ENCODE measurements around the gene ABCA12.

The ABCA12 gene

DNA sequence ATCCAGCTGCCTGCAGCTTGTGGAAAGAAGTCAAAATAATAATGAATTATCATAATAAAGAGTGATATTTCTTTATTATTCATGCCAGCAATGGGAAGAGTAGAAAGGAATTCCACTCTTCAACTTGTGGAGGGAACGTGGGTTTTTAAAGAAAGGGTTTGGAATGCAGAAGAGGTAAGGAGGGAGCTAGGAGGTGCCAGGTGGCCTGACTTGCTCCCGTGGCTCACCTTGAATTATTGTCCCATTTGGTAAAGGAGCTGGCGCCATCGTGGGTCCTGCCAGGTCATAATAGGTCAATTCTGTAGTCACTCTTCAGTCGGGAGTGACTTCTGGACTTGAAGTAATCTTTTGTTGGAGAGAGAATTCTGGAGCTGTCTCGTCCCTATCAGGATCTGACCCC lies 233.8 kb downstream of the ABCA12 start:
- Histone ChIP-seq H3K4me3 (replicated peaks; ENCODE audit: insufficient read depth, low read length) (no peak overlapping the region), H3K27me3 (ENCODE audit: insufficient read depth, poor library complexity, severe bottlenecking) (no peaks in the 10 kb centered on the region), H3K27ac (replicated peaks) (no peak overlapping the region)
- DNase-seq (ENCODE audit: low read depth in 1 of 2, low spot score in 1 of 2): no peak
- no peak for TF ChIP-seq GABPA (IDR thresholded peaks at IDR 0.05; ENCODE audit: low read depth)
- TF ChIP-seq, protein P1, sequence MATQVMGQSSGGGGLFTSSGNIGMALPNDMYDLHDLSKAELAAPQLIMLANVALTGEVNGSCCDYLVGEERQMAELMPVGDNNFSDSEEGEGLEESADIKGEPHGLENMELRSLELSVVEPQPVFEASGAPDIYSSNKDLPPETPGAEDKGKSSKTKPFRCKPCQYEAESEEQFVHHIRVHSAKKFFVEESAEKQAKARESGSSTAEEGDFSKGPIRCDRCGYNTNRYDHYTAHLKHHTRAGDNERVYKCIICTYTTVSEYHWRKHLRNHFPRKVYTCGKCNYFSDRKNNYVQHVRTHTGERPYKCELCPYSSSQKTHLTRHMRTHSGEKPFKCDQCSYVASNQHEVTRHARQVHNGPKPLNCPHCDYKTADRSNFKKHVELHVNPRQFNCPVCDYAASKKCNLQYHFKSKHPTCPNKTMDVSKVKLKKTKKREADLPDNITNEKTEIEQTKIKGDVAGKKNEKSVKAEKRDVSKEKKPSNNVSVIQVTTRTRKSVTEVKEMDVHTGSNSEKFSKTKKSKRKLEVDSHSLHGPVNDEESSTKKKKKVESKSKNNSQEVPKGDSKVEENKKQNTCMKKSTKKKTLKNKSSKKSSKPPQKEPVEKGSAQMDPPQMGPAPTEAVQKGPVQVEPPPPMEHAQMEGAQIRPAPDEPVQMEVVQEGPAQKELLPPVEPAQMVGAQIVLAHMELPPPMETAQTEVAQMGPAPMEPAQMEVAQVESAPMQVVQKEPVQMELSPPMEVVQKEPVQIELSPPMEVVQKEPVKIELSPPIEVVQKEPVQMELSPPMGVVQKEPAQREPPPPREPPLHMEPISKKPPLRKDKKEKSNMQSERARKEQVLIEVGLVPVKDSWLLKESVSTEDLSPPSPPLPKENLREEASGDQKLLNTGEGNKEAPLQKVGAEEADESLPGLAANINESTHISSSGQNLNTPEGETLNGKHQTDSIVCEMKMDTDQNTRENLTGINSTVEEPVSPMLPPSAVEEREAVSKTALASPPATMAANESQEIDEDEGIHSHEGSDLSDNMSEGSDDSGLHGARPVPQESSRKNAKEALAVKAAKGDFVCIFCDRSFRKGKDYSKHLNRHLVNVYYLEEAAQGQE (IDR thresholded peaks at IDR 0.05; ENCODE audit: insufficient replicate concordance, low read depth): no peak
- TF ChIP-seq, protein P2, sequence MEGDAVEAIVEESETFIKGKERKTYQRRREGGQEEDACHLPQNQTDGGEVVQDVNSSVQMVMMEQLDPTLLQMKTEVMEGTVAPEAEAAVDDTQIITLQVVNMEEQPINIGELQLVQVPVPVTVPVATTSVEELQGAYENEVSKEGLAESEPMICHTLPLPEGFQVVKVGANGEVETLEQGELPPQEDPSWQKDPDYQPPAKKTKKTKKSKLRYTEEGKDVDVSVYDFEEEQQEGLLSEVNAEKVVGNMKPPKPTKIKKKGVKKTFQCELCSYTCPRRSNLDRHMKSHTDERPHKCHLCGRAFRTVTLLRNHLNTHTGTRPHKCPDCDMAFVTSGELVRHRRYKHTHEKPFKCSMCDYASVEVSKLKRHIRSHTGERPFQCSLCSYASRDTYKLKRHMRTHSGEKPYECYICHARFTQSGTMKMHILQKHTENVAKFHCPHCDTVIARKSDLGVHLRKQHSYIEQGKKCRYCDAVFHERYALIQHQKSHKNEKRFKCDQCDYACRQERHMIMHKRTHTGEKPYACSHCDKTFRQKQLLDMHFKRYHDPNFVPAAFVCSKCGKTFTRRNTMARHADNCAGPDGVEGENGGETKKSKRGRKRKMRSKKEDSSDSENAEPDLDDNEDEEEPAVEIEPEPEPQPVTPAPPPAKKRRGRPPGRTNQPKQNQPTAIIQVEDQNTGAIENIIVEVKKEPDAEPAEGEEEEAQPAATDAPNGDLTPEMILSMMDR (IDR thresholded peaks at IDR 0.05; ENCODE audit: insufficient read depth, low read length): no peak
- TF ChIP-seq SPI1 (IDR thresholded peaks at IDR 0.05; ENCODE audit: borderline replicate concordance, low read depth): no peak
- no peak for TF ChIP-seq POLR2AphosphoS5 (IDR thresholded peaks at IDR 0.05; ENCODE audit: low read depth)

DNA sequence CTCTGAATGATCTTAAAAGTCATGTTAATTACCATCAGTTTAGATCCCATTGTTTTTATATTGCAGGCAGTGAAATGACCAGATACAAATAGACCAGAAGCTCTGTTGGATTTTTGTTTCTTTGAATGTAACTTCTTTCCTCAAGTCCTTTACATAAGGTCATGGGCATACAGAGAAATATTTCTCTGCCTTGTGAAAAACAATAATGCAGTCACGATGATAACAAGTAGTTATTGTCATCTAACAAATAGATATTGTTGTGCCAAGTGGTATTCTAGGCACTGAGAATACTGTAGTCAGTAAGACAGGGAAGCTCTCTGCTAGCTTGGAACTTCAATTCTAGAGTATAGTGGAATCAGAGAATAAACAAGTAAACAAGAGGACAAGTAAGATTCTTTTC lies 234.2 kb downstream of the ABCA12 start:
- no peak overlapping the region for H3K4me3 ChIP-seq (replicated peaks; ENCODE audit: insufficient read depth, low read length)
- no peak for DNase-seq (ENCODE audit: low read depth in 1 of 2, low spot score in 1 of 2)
- TF ChIP-seq, protein P2 (IDR thresholded peaks at IDR 0.05; ENCODE audit: insufficient read depth, low read length): no peak
- no peak for TF ChIP-seq SPI1 (IDR thresholded peaks at IDR 0.05; ENCODE audit: borderline replicate concordance, low read depth)
- TF ChIP-seq, protein P1 (IDR thresholded peaks at IDR 0.05; ENCODE audit: insufficient replicate concordance, low read depth): no peak
- no peak for TF ChIP-seq GABPA (IDR thresholded peaks at IDR 0.05; ENCODE audit: low read depth)
- no peak for TF ChIP-seq POLR2AphosphoS5 (IDR thresholded peaks at IDR 0.05; ENCODE audit: low read depth)
- no peak overlapping the region for H3K27ac ChIP-seq (replicated peaks)
- no peaks in the 10 kb centered on the region for H3K27me3 ChIP-seq (ENCODE audit: insufficient read depth, poor library complexity, severe bottlenecking)

DNA sequence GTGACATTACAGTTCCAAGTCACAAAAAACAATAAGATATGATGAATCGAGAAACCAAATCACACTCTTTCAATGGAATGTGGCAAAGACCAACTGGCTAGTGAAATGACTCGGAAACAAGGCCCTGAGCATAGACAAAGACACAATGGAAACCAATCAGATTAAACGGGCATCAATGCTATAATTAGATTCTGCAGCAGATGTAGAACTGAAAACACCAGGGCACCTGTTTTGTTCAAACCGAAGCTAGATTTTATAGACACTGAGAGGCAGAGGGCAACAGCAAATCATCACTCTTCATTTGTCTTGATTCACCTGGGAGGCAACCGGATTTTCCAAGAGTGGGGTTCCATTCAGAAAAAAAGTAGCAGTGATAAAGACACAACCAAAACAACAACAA lies 236.1 kb downstream of the ABCA12 start:
- TF ChIP-seq, protein P2 (IDR thresholded peaks at IDR 0.05; ENCODE audit: insufficient read depth, low read length): no peak
- no peak for TF ChIP-seq POLR2AphosphoS5 (IDR thresholded peaks at IDR 0.05; ENCODE audit: low read depth)
- no peak for TF ChIP-seq GABPA (IDR thresholded peaks at IDR 0.05; ENCODE audit: low read depth)
- TF ChIP-seq, protein P1 (IDR thresholded peaks at IDR 0.05; ENCODE audit: insufficient replicate concordance, low read depth): no peak
- no peak for TF ChIP-seq SPI1 (IDR thresholded peaks at IDR 0.05; ENCODE audit: borderline replicate concordance, low read depth)
- no peaks in the 10 kb centered on the region for H3K27me3 ChIP-seq (ENCODE audit: insufficient read depth, poor library complexity, severe bottlenecking)
- no peak for DNase-seq (ENCODE audit: low read depth in 1 of 2, low spot score in 1 of 2)
- H3K4me3 ChIP-seq (replicated peaks; ENCODE audit: insufficient read depth, low read length): no peak overlapping the region
- no peak overlapping the region for H3K27ac ChIP-seq (replicated peaks)
